Small intestine (tissue), 7 donors: ENCODE results near the gene LRMDA. TPM values are rescaled to one million over a fixed set of nuclear protein-coding genes. Genes with fewer than 3 reads are reported as not detected.

Experiments used
- DNase-seq, 2 donors: peaks; one replicate each; pipeline versions ENCODE4 v3.0.0 to v3.0.0-alpha.2; 2013
- FAIRE-seq: peaks from 2 replicates; lab custom pipeline; 2012; peaks lifted over from hg19 to GRCh38; lab: Jason Lieb, UNC
- H3K27ac ChIP-seq, 3 donors: one replicate each; pipeline ENCODE4 v1.5.1; 2013; ENCODE audit warnings: low read length in 2 of 3, mild to moderate bottlenecking in 2 of 3, control low read depth in 1 of 3, inconsistent platforms in 1 of 3, low read depth in 1 of 3, moderate library complexity in 1 of 3
- H3K27me3 ChIP-seq, 3 donors: one replicate each; pipeline ENCODE4 v1.6.1; 2013; ENCODE audit warnings: low read length in 3 of 3, inconsistent platforms in 1 of 3; ENCODE audit not compliant: control insufficient read depth in 3 of 3, insufficient read depth in 3 of 3
- H3K36me3 ChIP-seq, 3 donors: one replicate each; pipeline ENCODE4 v1.6.1; 2013; ENCODE audit warnings: low read length in 3 of 3, inconsistent platforms in 1 of 3, low read depth in 1 of 3, mild to moderate bottlenecking in 1 of 3, moderate library complexity in 1 of 3; ENCODE audit not compliant: control insufficient read depth in 3 of 3, insufficient read depth in 2 of 3
- H3K4me1 ChIP-seq, 3 donors: one replicate each; pipeline ENCODE4 v1.6.1; 2013; ENCODE audit warnings: low read length in 2 of 3, inconsistent platforms in 1 of 3, low read depth in 1 of 3, mild to moderate bottlenecking in 1 of 3, moderate library complexity in 1 of 3; ENCODE audit not compliant: control insufficient read depth in 3 of 3, insufficient read depth in 2 of 3
- H3K4me3 ChIP-seq, 3 donors: one replicate each; pipeline ENCODE4 v1.5.1; 2013; ENCODE audit warnings: low read length in 3 of 3, control low read depth in 1 of 3, inconsistent platforms in 1 of 3, low read depth in 1 of 3, mild to moderate bottlenecking in 1 of 3, moderate library complexity in 1 of 3
- H3K9me3 ChIP-seq, 2 donors: one replicate each; pipeline ENCODE4 v1.6.1; 2013; ENCODE audit warnings: low read depth in 1 of 2, low read length in 1 of 2; ENCODE audit not compliant: control insufficient read depth in 2 of 2, insufficient read depth in 1 of 2
- WGBS, 3 donors: extraction: QIAGEN DNeasy Blood & Tissue Kit; methylation state at CpG; one replicate each; pipeline ENCODE4 v1.1.7; 2013; 5-methylcytosine and 5-hydroxymethylcytosine counted together
- polyA plus RNA-seq, 4 donors: library from polyadenylated mRNA; stranded (reverse) in 3 of 4; unstranded in 1 of 4; fragments of 200-250 nt in 3 of 4; fragments of 120-200 nt in 1 of 4; gene quantifications; one replicate each; pipeline versions ENCODE4 v1.2.1 to v1.2.3, GENCODE V29; 2013
- donor health status: healthy with polysubstance abuse.
- donor health status: control.
- donor health status: control.
- donor health status: Bipolar disorder and iron deficiency.
- donor health status: healthy.

The LRMDA gene
- polyA plus RNA-seq, 4 donors = 5.6 to 16.2 (median 6.0) TPM; not detected in 1

GRCh38 chr10:75688506-75689300 is 257.3 kb downstream of the LRMDA start:
- FAIRE-seq = no peak
- H3K36me3 ChIP-seq = no peaks in the 10 kb centered on the region
- H3K4me1 ChIP-seq = peaks cover 2 to 9% (median 4%) of the 10 kb centered on the region in 3 donors
- H3K9me3 ChIP-seq = no peaks in the 10 kb centered on the region
- H3K27ac ChIP-seq = no peak overlapping the region
- WGBS, 3 donors = 59 to 82% (median 69%) methylated on average over 5 of the region's 5 CpGs
- no peaks in the 10 kb centered on the region for H3K27me3 ChIP-seq
- no peak for DNase-seq
- H3K4me3 ChIP-seq = no peak overlapping the region

- no peak for FAIRE-seq
- WGBS, 3 donors = 94 to 97% (median 97%) methylated on average over 6 of the region's 6 CpGs
- H3K9me3 ChIP-seq = no peaks in the 10 kb centered on the region
Observed at GRCh38 chr10:75693489-75693888, 262.1 kb downstream of the LRMDA start.

GRCh38 chr10:75694269-75694668 is 262.8 kb downstream of the LRMDA start:
- no peaks in the 10 kb centered on the region for H3K4me1 ChIP-seq
- H3K36me3 ChIP-seq = no peaks in the 10 kb centered on the region
- no peak overlapping the region for H3K4me3 ChIP-seq
- H3K27ac ChIP-seq = no peak overlapping the region
- FAIRE-seq = no peak
- WGBS, 3 donors = 75 to 85% (median 82%) methylated on average over 3 of the region's 3 CpGs
- no peaks in the 10 kb centered on the region for H3K9me3 ChIP-seq
- H3K27me3 ChIP-seq = no peaks in the 10 kb centered on the region
- DNase-seq = no peak

More at GRCh38 chr10:75693489-75693888, 262.1 kb downstream of the LRMDA start:
- no peak overlapping the region for H3K4me3 ChIP-seq
- H3K4me1 ChIP-seq = no peaks in the 10 kb centered on the region
- no peaks in the 10 kb centered on the region for H3K27me3 ChIP-seq
- no peaks in the 10 kb centered on the region for H3K36me3 ChIP-seq
- H3K27ac ChIP-seq = no peak overlapping the region
- no peak for DNase-seq

- H3K27ac ChIP-seq = no peak overlapping the region
- no peak overlapping the region for H3K4me3 ChIP-seq
- 87 to 90% (median 89%) methylated on average over 3 of the region's 3 CpGs for WGBS, 3 donors
- no peaks in the 10 kb centered on the region for H3K4me1 ChIP-seq
- DNase-seq (no peak), FAIRE-seq (no peak)
- H3K36me3 ChIP-seq = no peaks in the 10 kb centered on the region
- H3K9me3 ChIP-seq = peaks cover 0 to 3% of the 10 kb centered on the region in 2 donors
- H3K27me3 ChIP-seq = no peaks in the 10 kb centered on the region
Observed at GRCh38 chr10:75694790-75695189, 263.4 kb downstream of the LRMDA start.

- no peaks in the 10 kb centered on the region for H3K36me3 ChIP-seq
- no peak overlapping the region for H3K27ac ChIP-seq
- DNase-seq = no peak
- no peak for FAIRE-seq
- peaks cover 0 to 4% of the 10 kb centered on the region in 2 donors for H3K9me3 ChIP-seq
- H3K4me3 ChIP-seq = no peak overlapping the region
- WGBS, 3 donors = 69 to 92% (median 91%) methylated on average over 2 of the region's 2 CpGs
- no peaks in the 10 kb centered on the region for H3K4me1 ChIP-seq
- no peaks in the 10 kb centered on the region for H3K27me3 ChIP-seq
Observed at GRCh38 chr10:75695994-75696393, 264.6 kb downstream of the LRMDA start.

GRCh38 chr10:75696536-75696935 is 265.1 kb downstream of the LRMDA start:
- H3K27ac ChIP-seq = no peak overlapping the region
- WGBS, 3 donors = 88 to 91% (median 90%) methylated on average over 4 of the region's 4 CpGs
- peaks cover 0 to 4% of the 10 kb centered on the region in 2 donors for H3K9me3 ChIP-seq
- H3K4me1 ChIP-seq = no peaks in the 10 kb centered on the region
- DNase-seq = no peak
- FAIRE-seq = no peak
- H3K27me3 ChIP-seq = no peaks in the 10 kb centered on the region
- H3K36me3 ChIP-seq = no peaks in the 10 kb centered on the region
- no peak overlapping the region for H3K4me3 ChIP-seq

GRCh38 chr10:75703191-75703854 is 271.9 kb downstream of the LRMDA start:
- Histone ChIP-seq H3K4me1 (peaks cover 0 to 3% (median 0%) of the 10 kb centered on the region in 3 donors), H3K27me3 (no peaks in the 10 kb centered on the region), H3K27ac (no peak overlapping the region), H3K9me3 (peaks cover 0 to 4% of the 10 kb centered on the region in 2 donors), H3K4me3 (no peak overlapping the region), H3K36me3 (no peaks in the 10 kb centered on the region)
- DNase-seq (peak; percentile 46 to 54), FAIRE-seq (no peak)
- 26 to 63% (median 45%) methylated on average over 9 of the region's 9 CpGs for whole genome bisulfite sequencing, 3 donors

GRCh38 chr10:75705426-75705825 is 274.0 kb downstream of the LRMDA start:
- Histone ChIP-seq H3K36me3 (no peaks in the 10 kb centered on the region), H3K9me3 (no peaks in the 10 kb centered on the region), H3K4me1 (peaks cover 0 to 3% (median 0%) of the 10 kb centered on the region in 3 donors), H3K27ac (no peak overlapping the region), H3K27me3 (no peaks in the 10 kb centered on the region), H3K4me3 (no peak overlapping the region)
- FAIRE-seq (no peak), DNase-seq (no peak)
- WGBS, 3 donors = 94 to 98% (median 94%) methylated on average over 5 of the region's 5 CpGs
